NCI-H2227 (cell line): ENCODE data around the gene LHPP.

Experiments
- DNase-seq: peaks from one replicate; lab custom pipeline; 2025; ENCODE audit not compliant: unreplicated experiment; lab: John Stamatoyannopoulos, UW

Gene LHPP

DNA sequence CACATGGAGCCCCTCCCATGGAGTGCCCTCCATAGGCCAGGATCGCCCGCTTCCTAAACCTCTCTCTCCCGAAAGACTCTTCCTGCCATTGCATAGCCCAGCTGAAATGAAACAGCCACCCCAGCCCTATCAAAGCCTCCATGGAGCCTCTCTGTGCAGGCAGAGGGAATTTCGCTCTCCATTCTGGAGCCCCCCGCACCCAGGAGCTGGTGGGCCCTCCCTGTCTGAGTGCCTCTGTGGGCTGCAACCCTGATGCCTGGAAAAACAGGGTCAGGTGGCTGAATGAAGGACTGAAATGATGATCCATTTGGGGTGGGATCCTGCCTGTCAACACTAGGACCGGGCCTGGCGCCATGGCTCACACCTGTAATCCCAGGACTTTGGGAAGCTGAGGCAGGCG, 176.1 kb downstream of the LHPP start:
- no peak for DNase-seq

DNA sequence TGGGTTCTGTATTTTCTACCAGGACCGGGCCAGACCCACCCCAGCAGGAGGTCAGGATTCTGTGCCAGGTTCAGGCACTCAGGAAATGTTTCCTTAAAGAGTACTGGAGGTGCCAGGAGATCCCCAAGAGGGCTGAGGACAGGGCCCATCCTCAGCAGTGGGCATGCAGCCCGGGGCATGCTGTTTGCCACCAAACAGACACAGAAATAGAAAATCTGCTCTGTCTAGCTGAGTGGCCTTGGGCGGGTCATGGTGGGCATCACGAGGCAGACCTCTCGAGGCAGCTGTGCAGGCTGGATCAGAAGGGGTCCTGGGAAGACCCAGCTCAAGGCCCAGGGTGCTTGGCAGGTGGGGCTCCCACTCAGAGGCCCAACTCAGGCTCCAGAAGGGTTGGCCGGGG, 177.6 kb downstream of the LHPP start:
- DNase-seq: no peak

DNA sequence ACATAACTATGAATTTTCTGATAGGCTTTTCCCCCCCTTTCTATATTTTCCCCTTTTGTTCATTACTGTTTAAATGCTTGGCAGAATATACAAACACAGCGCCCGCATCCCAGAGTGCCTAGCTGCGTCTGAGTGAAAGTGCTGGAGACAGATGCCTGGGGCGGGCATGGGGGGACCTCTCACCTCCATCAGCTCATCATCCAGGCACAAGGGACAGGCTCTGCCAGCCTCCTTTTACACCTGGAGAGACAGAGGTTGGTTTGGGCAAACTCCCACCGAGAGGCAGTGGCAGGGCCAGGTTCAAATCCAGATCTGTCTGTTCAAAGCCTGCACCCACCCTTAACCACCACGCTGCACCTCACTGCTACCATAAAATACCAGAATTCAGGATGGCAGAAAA, 178.0 kb downstream of the LHPP start:
- DNase-seq: no peak

DNA sequence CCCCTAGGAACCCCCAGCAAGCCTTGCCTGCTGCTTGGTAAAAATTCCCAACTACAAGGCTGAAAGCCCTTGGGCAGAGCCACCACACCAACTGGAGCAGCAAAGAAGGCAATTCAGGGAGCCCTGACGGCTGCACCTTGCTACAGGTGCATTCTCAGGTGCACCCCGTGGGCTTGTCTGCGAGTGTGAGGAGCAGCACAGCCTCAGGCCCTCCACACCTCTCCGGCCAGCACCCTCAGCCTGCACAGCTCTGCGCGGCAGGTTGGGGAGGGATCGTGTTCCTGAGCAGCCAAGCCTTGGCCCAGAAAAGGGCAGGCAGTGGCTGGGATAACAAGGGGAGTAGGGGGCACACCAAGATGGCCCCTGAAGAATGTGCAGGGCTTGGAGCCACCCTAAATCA, 178.4 kb downstream of the LHPP start:
- no peak for DNase-seq

DNA sequence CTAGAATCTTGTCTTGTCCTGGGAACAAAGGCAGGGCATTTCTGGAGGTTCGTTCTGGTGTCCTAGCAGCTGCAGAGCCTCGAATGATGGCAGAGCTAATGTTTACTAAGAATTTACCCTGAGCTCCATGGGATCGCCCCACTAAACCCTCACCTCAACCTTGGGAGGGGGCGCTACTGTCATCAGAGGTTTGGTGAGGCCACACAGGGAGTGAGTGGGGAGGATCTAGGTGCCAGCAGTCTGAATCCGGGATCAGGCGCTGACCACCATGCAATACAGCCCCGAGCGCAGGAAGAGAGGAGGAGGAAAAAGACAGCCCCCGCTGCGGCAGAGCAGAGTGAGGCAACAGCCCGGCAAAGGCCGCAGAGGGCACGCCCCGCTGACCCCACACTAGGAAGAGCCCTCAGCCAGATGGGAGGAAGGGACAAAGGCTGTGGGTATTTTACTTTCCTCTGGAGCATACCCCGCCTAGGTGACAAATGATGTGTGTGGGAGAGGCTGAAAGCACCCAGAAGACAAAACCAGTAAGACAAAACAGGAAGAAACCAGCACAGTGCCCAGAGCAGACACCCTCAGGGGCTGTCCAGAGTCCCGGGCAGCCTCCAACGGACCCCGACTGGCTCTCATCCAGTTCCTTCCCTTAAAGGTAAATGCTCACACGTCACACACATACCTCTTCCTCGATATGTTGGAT, 179.1 kb downstream of the LHPP start:
- DNase-seq: no peak

DNA sequence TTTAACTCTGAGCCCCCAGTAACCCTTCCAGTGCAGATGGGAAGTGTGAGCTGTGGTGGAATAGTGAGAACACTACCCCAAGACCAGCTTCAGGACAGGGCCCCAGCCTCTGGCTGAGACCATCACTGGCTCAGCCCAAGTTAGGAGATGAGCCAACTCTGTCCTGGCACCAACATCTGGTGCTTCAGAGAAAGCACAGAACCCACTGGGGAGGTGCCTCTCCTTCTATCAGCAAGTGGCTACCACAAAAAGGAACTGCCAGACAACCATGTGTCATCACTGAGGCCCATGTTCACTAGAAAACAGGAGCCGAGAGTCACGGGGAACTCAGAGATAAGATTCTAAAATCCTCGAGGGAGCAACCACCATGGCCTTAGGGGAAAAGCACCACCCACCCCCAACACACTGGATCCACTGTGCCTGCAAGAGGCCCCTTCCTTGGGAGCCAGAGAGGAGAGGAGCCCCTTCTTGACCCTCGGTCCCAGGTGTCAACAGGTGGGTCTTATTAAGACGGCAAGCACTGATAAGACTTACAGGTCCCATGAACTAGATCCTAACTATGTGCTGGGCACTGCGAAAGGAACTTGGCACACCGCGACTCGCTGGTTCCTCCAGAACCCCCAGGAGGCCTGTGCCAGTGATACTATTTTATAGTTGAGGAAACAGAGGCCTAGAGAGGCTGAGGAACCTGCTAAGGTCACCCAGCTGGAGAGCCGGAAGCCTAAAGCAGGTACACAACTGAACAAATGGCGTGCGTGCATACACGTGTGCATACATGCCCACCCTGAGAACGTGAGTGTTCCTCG, 179.9 kb downstream of the LHPP start:
- no peak for DNase-seq

DNA sequence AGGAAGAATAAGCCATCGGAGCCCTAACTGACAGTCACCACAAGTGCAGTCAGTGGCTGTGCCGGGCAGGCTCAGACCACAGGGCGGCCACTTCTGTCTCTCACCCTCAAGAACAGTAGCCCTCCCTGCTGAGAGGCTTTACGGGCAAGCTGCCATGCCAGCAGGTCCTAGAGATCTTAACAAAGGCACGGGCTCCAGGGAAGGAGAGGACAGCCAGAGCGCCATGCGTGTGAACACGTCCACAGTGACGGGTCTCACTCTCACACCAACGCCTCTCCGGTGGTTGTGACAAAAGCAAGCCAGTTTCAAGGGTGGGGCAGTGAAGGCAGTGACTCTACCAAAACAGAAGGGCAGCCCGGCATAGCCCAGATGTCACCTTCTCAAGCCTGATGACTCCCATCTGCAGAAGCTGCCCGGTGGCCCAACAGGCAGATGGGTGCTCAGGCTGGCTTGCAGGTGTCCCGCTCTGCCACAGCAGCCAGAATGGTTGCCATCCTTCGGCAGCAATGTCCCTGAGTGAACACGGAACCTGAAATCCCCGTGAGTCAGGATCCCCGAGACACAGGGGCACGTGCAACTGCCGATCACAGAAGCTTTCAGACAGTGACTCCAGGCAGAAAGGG, 180.6 kb downstream of the LHPP start:
- DNase-seq: no peak

DNA sequence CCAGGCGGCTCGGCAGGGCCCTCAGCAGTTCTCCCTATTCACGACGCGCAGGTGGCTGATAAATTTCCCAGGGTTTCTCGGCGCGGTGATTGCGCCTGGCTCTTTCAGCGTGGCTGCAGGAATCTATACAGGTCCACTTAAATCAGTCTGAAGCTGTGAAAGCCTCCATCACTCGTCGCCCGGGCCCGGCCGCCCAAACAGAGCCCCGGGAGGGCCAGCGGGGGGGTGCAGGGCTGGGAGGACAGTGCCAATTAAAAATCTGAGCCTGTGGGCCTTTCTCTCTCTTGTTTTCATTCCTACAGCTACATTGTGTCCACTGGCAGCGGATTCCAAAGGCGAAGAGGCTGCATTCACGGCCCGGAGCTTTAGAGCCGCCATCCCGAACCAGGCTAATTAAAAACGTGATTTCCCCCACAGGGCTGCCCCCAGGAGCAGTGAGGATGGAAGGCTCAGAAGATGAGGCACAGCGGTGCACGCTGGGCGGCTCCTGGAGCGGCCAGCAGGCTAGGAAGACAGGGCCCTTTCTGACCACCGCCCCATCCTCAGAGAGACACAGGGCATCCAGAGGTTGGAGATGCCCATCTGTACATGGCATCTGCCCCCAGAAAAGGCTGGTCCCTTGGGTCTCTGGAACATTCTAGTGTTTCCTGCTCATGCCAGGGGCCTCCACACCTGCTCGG, 181.8 kb downstream of the LHPP start:
- peak; percentile 43 for DNase-seq

DNA sequence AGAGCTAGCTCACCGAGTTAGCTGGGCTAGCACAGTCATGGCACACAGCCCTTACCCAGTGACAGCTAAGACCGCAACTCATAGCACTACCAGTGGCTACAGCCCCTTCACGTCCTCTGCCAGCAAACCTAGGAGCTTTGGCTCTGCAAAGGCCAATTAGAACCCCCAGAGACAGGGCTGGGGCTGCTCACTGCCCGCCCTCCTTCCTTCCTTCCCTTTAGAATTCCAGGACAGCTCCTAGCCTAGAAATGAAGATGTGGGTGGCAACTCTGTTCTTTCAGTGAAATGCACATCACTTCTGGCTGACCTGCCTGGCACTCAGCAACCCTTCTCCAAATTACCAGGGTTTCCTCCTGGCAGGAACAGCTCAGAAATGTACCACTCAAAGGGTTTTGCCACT, 182.6 kb downstream of the LHPP start:
- DNase-seq: no peak

DNA sequence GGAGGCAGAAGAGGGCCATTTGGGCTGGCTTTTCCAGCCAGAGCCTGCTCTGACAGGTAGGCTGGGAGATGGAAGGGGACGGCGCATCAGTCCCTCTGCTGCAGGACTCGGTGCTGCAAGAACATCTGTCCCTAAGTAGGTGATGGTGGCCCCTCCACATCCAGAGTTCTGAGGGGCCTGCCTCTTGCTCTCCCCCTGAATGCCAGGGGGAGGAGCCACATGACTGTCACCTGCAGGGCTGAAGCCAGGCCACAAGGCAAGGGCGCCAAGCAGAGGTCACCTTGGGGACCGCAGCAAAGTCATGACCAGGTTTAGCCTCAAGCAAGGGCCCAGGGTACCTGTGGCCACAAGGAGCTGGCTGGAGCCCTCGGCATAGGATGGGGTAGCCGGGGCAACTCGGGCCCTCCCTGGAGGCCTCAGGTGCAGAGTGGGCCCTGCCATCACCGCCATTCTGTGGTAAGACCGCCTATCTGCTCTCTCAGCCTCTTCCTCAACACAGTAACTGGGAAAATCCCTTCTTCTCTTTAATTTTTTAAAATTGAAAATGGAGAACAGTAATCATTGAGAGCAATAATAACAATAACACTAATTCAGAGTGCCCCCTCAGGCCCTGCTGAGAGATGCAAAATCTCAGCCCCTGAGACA, 183.3 kb downstream of the LHPP start:
- no peak for DNase-seq

DNA sequence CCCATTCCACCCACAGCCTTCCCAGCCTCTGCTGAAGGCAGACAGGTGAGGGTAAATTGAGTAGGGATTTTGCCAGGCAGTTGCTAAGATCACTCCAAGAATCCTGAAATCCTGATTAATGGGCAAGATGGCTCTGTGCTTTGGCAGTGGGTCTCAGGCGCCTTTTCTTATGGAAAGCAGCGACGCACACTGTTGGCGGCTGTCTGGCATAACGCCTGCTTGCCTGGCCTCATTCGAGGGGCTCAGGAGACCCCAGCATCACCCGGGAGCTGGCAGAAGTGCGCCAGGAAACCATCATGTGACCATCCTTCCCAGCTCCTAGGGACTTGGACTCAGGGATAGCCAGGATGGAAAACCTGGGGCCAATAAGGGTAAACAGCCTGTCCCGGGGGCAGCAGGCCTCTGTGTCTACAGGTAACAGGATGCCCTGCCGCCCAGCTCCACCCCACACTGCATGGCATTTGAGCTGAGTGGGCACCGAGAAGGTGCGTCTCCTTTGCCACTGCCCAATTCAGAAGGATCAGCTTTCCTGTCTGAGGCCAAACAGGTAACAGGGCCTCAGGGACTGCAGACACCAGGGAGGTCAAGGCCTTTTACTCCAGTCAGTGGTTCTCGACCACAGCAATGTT, 184.0 kb downstream of the LHPP start:
- DNase-seq: no peak

DNA sequence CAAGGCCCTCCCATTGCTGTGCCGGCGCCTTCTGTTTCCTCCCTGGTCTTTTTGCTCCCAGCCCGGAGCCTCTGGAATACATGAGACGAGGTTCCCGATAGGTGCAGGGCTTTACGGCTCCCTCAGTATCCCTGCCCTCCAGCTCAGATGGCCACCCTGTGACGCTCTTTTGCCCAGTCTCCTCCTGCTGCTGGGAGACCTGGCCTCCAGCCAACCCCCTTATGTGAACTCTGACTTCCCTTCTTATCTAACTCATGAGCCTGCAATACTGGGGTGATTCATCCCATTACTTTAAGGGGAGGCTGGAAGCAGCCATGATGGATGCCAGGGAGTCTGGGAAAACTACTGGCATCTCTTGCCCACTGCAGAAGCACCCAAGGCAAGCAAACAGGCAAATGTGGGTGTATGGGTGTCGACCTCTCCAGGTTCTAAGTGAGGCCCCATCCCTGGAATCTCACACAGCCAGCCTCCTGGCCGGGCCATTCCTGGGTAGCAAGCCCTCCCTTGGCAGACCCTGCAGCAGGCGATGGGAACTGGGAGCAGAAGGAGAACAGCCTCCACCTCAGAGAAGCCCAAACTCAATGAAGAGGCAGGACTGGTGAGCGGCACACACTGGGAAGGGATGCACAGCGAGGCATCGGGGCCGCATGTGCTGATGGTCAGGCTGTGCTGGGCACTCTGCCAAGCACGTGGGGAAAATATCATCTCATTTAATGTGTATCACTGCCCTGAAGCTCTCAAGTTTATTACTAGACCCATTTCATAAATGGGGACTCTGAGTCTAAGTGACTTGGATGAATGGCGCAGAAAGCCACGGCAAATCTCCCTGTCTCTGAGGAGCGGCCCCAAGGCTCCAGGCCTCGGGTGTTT, 185.1 kb downstream of the LHPP start:
- no peak for DNase-seq

DNA sequence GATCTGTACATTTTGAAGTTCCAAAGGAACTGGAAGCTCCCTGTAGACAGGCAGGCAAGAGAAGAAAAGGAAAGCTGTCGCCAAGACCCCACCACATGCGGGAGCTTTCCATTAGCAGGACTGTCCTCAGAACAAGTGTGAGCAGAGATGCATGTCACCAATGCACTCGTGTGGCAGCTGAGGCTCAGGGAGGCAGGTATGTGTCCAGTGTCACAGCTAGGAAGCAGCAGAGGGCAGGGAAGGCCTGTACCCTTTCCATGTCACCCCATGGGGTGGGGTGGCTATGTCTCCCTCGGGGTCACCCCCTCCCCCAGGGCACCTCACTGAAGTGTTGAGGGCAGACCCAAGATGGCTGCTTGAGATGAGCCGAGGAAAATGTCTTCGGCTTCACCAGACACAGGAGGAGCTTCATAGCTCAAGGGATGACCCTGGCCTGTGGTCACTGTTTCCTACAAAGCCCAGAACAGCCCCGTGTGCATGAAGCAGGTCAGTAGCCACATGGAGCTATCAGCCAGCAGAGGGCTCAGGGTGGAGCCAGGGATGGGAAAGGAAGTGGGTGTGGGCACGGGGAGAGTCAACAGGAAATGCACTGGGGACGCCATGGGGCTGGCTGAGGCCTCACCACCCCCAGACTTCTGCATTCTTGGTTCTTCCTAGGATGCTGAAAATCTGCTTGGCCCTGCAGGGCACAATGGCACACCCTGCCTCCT, 186.0 kb downstream of the LHPP start:
- DNase-seq: peak; percentile 5

DNA sequence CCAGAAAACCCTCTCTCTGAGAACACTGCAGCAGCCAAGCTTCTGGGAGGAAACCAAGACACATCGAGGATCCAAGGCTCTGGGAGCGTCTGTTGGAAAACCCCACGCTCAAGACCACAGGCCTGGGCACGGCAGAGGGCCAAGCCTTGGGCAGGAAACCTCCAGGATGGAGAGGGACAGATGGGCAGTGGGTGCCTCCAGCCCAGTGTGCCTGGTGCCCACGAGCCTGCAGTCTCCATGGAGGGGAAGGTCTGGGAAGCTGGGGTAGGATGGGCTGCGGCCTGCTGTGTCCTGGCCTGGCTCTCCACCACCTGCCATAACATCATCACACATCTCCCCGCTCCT, 186.5 kb downstream of the LHPP start:
- DNase-seq: no peak

DNA sequence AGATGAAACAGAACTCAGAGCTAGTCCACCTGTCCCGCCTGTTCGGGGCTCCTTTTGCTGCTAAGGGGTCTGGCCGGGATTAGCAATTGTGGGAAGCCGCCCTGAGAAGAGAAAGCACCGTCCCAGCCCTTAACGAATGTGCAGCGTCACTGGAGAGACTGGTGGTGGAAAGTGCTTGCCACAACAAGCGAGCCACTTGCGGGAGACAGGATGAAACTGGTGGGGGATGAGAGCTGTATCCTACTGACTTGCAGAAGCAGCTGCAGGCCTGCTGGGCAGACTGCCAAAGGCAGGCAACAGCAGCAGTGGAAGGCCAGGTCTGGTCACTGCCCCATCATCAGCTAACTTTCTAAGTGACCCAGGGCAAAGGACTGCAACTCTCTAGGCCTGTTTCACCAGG, 187.1 kb downstream of the LHPP start:
- DNase-seq: peak; percentile 50

DNA sequence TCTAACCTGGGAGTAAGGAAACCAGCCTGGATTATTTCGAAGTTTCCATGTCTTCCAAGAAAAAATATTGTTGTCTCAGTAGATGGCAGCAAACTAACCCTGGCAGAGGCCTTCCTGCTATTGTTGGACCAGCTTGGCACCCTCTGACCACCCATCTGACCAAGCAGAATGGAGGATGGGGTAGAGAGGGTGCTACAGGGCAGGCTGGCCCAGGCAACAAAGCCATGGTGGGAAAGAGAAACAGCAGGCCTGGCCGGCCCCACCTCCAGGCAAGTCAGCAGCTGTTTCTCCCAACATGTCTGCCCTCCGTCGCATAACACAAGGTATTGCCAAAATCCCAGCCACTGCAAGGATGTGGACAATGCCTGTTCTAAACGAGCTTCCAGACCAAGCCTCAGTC, 187.6 kb downstream of the LHPP start:
- no peak for DNase-seq

DNA sequence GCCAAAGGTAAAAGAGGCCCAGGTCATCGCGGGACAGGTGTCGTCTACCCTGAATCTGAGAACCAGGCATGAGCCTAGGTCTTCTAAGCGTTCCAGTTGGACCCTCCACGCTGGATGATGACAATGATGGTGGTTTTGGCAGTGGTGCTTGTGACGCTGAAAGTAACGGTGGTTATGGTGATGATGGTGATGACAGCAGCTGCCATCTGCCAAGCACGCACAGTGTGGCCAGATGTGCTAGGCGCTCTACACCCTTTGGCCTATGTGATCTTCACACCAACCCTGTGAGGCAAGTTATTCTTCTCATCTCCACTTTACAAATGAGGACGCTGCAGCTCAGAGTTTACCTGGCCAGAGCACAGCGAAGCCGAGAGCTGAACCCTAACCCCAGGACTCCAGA, 188.6 kb downstream of the LHPP start:
- DNase-seq: no peak

DNA sequence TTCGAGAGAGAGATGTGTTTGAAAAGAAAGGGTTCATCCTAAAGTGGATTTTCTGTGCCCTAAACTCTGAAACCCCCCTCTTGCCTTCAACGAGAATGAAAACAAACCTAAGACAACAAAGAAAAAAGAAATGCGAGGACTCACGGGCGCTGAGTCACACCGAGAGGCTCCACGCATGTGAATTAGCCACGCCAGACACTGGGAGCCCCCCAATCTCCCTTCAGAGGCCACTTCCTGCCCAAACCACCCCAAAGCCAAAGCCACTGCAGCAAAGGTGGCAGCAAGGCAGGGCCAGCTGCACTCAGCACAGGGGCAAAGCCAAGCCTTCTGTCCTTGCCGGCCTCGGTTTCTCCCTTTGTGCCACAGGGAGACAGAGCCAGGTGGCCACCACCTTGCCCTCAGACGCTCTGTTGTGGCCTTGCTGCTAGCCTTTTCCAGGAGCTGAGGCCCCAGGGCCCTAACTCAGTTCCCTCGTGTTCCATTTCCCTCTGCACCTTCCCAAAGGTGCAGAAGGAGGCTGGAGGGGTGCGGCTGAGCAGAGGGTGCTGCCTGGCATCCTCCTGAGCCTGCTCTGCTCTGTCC, 189.3 kb downstream of the LHPP start:
- no peak for DNase-seq

DNA sequence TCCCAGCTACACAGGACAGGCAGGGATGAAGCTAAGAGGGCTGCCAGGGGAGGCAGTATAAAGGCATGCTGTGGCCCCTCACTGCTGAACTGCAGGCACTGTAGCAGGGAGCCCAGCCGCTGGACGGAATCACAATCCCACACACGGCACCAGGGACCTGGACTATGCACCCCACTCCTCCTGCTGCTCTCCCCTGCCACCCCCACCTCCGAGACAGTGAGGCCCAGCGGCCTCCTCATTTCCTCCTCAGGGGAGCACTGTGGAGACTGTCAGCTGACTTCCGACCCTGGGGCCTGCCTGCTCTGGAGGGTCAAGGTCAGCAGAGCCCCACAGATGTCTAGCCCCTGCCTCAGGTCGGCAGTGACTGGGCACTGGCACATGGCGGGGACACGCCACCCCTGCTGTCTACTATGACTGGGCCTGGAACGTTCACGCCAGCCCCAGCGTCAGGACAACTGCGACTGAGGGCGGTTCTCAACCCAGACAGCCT, 189.8 kb downstream of the LHPP start:
- DNase-seq: no peak
